PC-3 (cell line): ENCODE results near the gene SERAC1. TPM values are rescaled to one million over a fixed set of nuclear protein-coding genes. Genes with fewer than 3 reads are reported as not detected.
A peak's percentile ranks its signal among the peaks of the same experiment; 100 is the strongest.

Experiments
- ATAC-seq: fragments of 200-7000 bp; cut with Tn5 transposase; 2 replicates; pipeline ENCODE4 v1.9.1; 2020; ENCODE audit warnings: mild to moderate bottlenecking, moderate library complexity
- BruUV-seq: library from RNA; stranded (reverse); fragments of 400-500 nt; replicated peaks from 2 replicates; lab custom pipeline; 2021; lab: Mats Ljungman, UMichigan
- CTCF ChIA-PET: fragments of 300-600 bp; sonication (Branson Sonifier 250); formaldehyde crosslinking; loops from one replicate; lab custom pipeline; 2022; ENCODE audit warnings: antibody characterized with exemption; lab: Charles Lee
- POLR2A ChIA-PET: fragments of 300-600 bp; sonication (Branson Sonifier 250); formaldehyde crosslinking; loops from one replicate; lab custom pipeline; 2022; ENCODE audit warnings: antibody characterized with exemption; ENCODE audit not compliant: unreplicated experiment; lab: Charles Lee
- DNase-seq: peaks from one replicate; pipeline ENCODE4 v3.0.0-alpha.2; 2015
- H2AFZ ChIP-seq: fragments of 300-600 bp; sonication (generic); 2 replicates; pipeline ENCODE4 v1.6.0; 2016; ENCODE audit warnings: antibody characterized with exemption, low read length
- H3F3A ChIP-seq: fragments of 300-600 bp; sonication (generic); one replicate; pipeline ENCODE4 v1.6.0; 2017; ENCODE audit warnings: antibody characterized with exemption, low read length, control low read depth, mild to moderate bottlenecking; ENCODE audit not compliant: unreplicated experiment
- H3K27ac ChIP-seq: fragments of 300-600 bp; sonication (generic); 2 replicates; pipeline ENCODE4 v1.5.1; 2016; ENCODE audit warnings: mild to moderate bottlenecking, low read length
- H3K27me3 ChIP-seq: fragments of 300-600 bp; sonication (generic); 2 replicates; pipeline ENCODE4 v1.6.1; 2016; ENCODE audit warnings: low read length, mixed read lengths
- H3K36me3 ChIP-seq: fragments of 300-600 bp; sonication (generic); 2 replicates; pipeline ENCODE4 v1.6.1; 2016; ENCODE audit warnings: low read depth, mixed run types, low read length, mixed read lengths
- H3K4me1 ChIP-seq: fragments of 300-600 bp; sonication (generic); 2 replicates; pipeline ENCODE4 v1.5.1; 2016; ENCODE audit warnings: low read length; ENCODE audit not compliant: insufficient read depth
- H3K4me2 ChIP-seq: fragments of 300-600 bp; sonication (generic); 2 replicates; pipeline ENCODE4 v1.6.0; 2016; ENCODE audit warnings: low read length
- H3K4me3 ChIP-seq: fragments of 300-600 bp; sonication (generic); 2 replicates; pipeline ENCODE4 v1.5.1; 2016; ENCODE audit warnings: mild to moderate bottlenecking, low read length, mixed read lengths
- H3K79me2 ChIP-seq: fragments of 300-600 bp; sonication (generic); 2 replicates; pipeline ENCODE4 v1.6.1; 2017; ENCODE audit warnings: low read length, mixed read lengths
- H3K9ac ChIP-seq: fragments of 300-600 bp; sonication (generic); 2 replicates; pipeline ENCODE4 v1.6.0; 2016; ENCODE audit warnings: mild to moderate bottlenecking, low read length
- H3K9me2 ChIP-seq: fragments of 300-600 bp; sonication (generic); replicated peaks from 2 replicates; pipeline ENCODE4 v1.6.1; 2016; ENCODE audit warnings: mixed run types, low read length, mixed read lengths
- H3K9me3 ChIP-seq: fragments of 300-600 bp; sonication (generic); 2 replicates; pipeline ENCODE4 v1.6.1; 2016; ENCODE audit warnings: low read length, mixed read lengths
- H4K20me1 ChIP-seq: fragments of 300-600 bp; sonication (generic); 2 replicates; pipeline ENCODE4 v1.6.1; 2016; ENCODE audit warnings: low read length, mixed read lengths
- EZH2 ChIP-seq: fragments of 300-600 bp; sonication (generic); IDR thresholded peaks from one replicate; pipeline ENCODE4 v1.6.1; 2017; ENCODE audit warnings: antibody characterized with exemption, mild to moderate bottlenecking, low read length; ENCODE audit not compliant: unreplicated experiment
- EZH2phosphoT487 ChIP-seq: fragments of 300-600 bp; sonication (generic); IDR thresholded peaks from 2 replicates; pipeline ENCODE4 v1.6.1; 2018; ENCODE audit warnings: mild to moderate bottlenecking, antibody characterized with exemption, low read length, borderline replicate concordance
- intact Hi-C: fragments of 100-400 bp; cut with micrococcal nuclease; formaldehyde crosslinking; loops from 2 replicates; pipeline ENCODE4 v1.9.0; 2023
- total RNA-seq: library from RNA; depleted of rRNA; stranded (reverse); fragments of >200 nt; gene quantifications from 2 replicates; pipeline ENCODE4 v1.2.3, GENCODE V29; 2014
- TF ChIP-seq, protein P1 (sequence below): fragments of 300-600 bp; sonication (generic); conservative IDR thresholded peaks from 2 replicates; pipeline ENCODE4 v1.5.1; 2017; ENCODE audit warnings: antibody characterized with exemption, low read depth, mild to moderate bottlenecking, low read length

Gene SERAC1
- total RNA-seq, 1 experiment from 2014 or later = 3.9 TPM

DNA sequence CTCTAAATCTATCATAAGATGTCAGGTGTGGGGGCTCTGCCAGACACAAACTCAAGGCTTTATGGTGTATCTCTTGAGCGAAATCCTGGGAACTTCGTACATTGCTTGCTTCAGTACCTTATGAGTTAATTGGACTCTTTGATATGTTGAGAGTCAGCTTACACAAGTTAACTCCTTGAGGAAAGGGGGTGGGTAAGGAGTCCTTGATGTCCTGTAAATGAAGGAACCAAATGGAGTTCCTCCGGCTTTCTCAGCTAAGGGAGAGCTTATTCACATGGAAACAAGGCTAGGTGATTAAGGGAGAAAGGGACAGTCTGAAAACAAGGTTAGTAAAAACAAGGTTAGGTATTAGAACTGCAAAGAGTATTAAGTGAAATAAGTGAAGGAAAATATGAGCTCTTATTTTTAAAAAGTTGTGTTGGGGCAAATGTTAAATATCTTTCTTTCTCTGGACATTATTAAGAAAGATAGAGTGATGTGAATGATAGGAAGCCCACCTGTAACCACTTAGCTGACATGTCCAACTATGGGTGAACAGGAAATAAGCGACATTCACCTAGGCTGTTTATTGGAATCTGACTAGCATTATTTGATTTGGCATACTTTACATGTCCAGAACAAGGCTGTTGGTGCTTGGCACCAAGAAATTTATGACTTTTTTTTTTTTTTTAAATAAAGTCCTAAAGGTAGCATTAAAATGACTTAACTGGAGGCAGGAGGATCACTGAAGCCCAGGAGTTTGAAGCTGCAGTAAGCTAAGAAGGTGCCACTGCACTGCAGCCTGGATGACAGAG is 26.6 kb upstream of the SERAC1 start:
- no peak for DNase-seq
- Histone ChIP-seq H3K4me2 (no peak overlapping the region), H3K4me3 (no peak overlapping the region), H3K27ac (no peak overlapping the region), H3K79me2 (no peaks in the 10 kb centered on the region), H3K9ac (no peak overlapping the region), H3K4me1 (peaks cover 6% of the 10 kb centered on the region; the same call in 1 of the 2 replicates), H3K36me3 (no peaks in the 10 kb centered on the region), H3K9me2 (no peaks in the 10 kb centered on the region), H2AFZ (no peak overlapping the region), H3F3A (no peaks in the 10 kb centered on the region), H4K20me1 (no peaks in the 10 kb centered on the region), H3K27me3 (no peaks in the 10 kb centered on the region), H3K9me3 (no peaks in the 10 kb centered on the region)
- TF ChIP-seq EZH2 (no peak), EZH2phosphoT487 (no peak)
- TF ChIP-seq, protein P1, sequence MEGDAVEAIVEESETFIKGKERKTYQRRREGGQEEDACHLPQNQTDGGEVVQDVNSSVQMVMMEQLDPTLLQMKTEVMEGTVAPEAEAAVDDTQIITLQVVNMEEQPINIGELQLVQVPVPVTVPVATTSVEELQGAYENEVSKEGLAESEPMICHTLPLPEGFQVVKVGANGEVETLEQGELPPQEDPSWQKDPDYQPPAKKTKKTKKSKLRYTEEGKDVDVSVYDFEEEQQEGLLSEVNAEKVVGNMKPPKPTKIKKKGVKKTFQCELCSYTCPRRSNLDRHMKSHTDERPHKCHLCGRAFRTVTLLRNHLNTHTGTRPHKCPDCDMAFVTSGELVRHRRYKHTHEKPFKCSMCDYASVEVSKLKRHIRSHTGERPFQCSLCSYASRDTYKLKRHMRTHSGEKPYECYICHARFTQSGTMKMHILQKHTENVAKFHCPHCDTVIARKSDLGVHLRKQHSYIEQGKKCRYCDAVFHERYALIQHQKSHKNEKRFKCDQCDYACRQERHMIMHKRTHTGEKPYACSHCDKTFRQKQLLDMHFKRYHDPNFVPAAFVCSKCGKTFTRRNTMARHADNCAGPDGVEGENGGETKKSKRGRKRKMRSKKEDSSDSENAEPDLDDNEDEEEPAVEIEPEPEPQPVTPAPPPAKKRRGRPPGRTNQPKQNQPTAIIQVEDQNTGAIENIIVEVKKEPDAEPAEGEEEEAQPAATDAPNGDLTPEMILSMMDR = no peak
- BruUV-seq = no TSS peak
- ChIA-PET CTCF (interaction anchor here (0.5 kb wide), 1 partner anchor 409 kb away, joined by 3 read pairs; no protein-coding TSS in a partner anchor), POLR2A (no interaction called here)
- ATAC-seq = 0 out of 2 replicates have a peak, but pooled peaks have one; percentile 24
- intact Hi-C loops = no loop called here

DNA sequence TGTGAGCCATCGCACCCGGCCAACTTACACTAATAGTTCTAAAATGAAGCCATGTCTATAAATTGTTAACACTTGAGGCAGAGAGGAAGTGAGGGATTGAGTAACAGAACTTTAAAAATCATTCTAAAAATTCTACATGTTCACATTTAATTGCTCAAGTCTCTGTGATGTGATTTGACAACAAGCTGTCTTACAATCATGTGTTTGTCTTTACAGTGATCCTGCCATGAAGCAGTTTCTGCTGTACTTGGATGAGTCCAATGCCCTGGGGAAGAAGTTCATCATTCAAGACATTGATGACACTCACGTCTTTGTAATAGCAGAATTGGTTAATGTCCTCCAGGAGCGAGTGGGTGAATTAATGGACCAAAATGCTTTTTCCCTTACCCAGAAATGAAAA is 23.7 kb upstream of the SERAC1 start:
- H3K27me3 ChIP-seq = no peaks in the 10 kb centered on the region
- H2AFZ ChIP-seq = no peak overlapping the region
- no peak overlapping the region for H3K9ac ChIP-seq
- no peaks in the 10 kb centered on the region for H3K36me3 ChIP-seq
- H4K20me1 ChIP-seq = no peaks in the 10 kb centered on the region
- no peak overlapping the region for H3K4me3 ChIP-seq
- H3K9me3 ChIP-seq = no peaks in the 10 kb centered on the region
- ChIA-PET POLR2A (no interaction called here), CTCF (no interaction called here)
- ATAC-seq = no peak
- H3K4me1 ChIP-seq = peaks cover 6% of the 10 kb centered on the region; the same call in 1 of the 2 replicates
- intact Hi-C loops = no loop called here
- DNase-seq = no peak
- H3F3A ChIP-seq = no peaks in the 10 kb centered on the region
- TF ChIP-seq EZH2 (no peak), EZH2phosphoT487 (no peak)
- TF ChIP-seq, protein P1 = no peak
- H3K9me2 ChIP-seq = no peaks in the 10 kb centered on the region
- H3K4me2 ChIP-seq = no peak overlapping the region
- no peak overlapping the region for H3K27ac ChIP-seq
- H3K79me2 ChIP-seq = no peaks in the 10 kb centered on the region
- BruUV-seq = no TSS peak

DNA sequence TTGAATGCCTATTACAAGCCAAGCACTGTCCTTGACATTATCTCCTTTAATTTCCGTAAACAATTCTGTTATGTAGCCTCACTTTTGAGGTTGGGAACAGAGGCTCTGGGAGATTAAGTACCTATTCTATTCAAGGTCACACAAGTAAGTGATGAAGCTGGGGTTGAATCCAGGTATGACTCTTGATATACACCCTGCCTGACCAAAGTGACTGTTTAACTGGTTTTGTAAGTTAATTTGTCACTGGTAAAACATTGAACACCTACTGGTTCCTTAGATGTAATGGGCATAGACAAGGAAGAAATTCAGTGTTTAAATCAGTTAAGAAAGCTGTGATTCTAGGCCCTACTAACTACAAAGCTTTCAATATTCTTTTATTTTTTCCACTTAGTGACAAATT is 23.0 kb upstream of the SERAC1 start:
- BruUV-seq = no TSS peak
- no peak overlapping the region for H3K4me2 ChIP-seq
- peak; percentile 18; the same call in 1 of the 2 replicates for ATAC-seq
- ChIA-PET POLR2A (no interaction called here), CTCF (no interaction called here)
- no peaks in the 10 kb centered on the region for H3K9me2 ChIP-seq
- H3K79me2 ChIP-seq = no peaks in the 10 kb centered on the region
- H3K4me3 ChIP-seq = no peak overlapping the region
- H3K36me3 ChIP-seq = 0 out of 2 replicates have a peak, but pooled peaks cover 4% of the 10 kb centered on the region
- no peak overlapping the region for H3K9ac ChIP-seq
- intact Hi-C loops = no loop called here
- H3K27me3 ChIP-seq = no peaks in the 10 kb centered on the region
- no peaks in the 10 kb centered on the region for H4K20me1 ChIP-seq
- peak; percentile 37 for DNase-seq
- H3K9me3 ChIP-seq = no peaks in the 10 kb centered on the region
- peaks cover 6% of the 10 kb centered on the region; the same call in 1 of the 2 replicates for H3K4me1 ChIP-seq
- no peaks in the 10 kb centered on the region for H3F3A ChIP-seq
- no peak overlapping the region for H3K27ac ChIP-seq
- no peak overlapping the region for H2AFZ ChIP-seq
- TF ChIP-seq, protein P1 = no peak
- TF ChIP-seq EZH2 (no peak), EZH2phosphoT487 (no peak)
